IMR-90 (cell line): ENCODE measurements around the gene PAQR7. TPM values are rescaled to one million over a fixed set of nuclear protein-coding genes. Genes with fewer than 3 reads are reported as not detected.

ENCODE experiments used
- CTCF ChIP-seq: conservative IDR thresholded peaks from 2 replicates; pipeline ENCODE4 v1.5.1; 2012; ENCODE audit warnings: mild to moderate bottlenecking, low read depth, low read length, improper control_type of control experiment
- MAZ ChIP-seq: IDR thresholded peaks from 2 replicates; pipeline ENCODE4 v1.6.1; 2012; ENCODE audit warnings: low read depth, mild to moderate bottlenecking, low read length, improper control_type of control experiment, moderate library complexity, borderline replicate concordance
- RCOR1 ChIP-seq: IDR thresholded peaks from 2 replicates; pipeline ENCODE4 v1.6.1; 2012; ENCODE audit warnings: mild to moderate bottlenecking, low read length, improper control_type of control experiment; ENCODE audit not compliant: insufficient replicate concordance
- polyA plus RNA-seq, 3 experiments: library from polyadenylated mRNA; depleted of rRNA; stranded (reverse); fragments of >200 nt; gene quantifications; 2 replicates each; pipeline ENCODE4 v1.2.3, GENCODE V29; 2012; ENCODE audit warnings: low replicate concordance in 1 of 3
- total RNA-seq: library from RNA; depleted of rRNA; stranded (reverse); fragments of >200 nt; gene quantifications from 2 replicates; pipeline ENCODE4 v1.2.3, GENCODE V29; 2012

PAQR7 gene
- total and polyA plus RNA-seq, 2 of the 4 experiments (the other 2 are of a cell fraction): 9.0 to 12.9 TPM

- TF ChIP-seq RCOR1 (no peak), MAZ (no peak), CTCF (no peak)
Observed at GRCh38 chr1:25922056-25922970, 46.8 kb upstream of the PAQR7 start (continued).
